Activated T-cell treated with anti-CD3 and anti-CD28 coated beads for 24 hours (primary cell): ENCODE results near the gene FSCB.
"Not testable (repeated sequence)": the region's sequence is repeated elsewhere in the genome, so short reads cannot be mapped to it uniquely, and the experiment has no call there.

Source experiments
- DNase-seq: peaks from one replicate; pipeline ENCODE4 v3.0.0-alpha.2; 2020; ENCODE audit warnings: low read depth

The FSCB gene

GRCh38 chr14:44507183-44507582 lies at the start of gene FSCB:
FSCB (minus strand) TSS chr14:44507283; CDS start chr14:44506987, 296 bp downstream.
- no peak for DNase-seq

DNA sequence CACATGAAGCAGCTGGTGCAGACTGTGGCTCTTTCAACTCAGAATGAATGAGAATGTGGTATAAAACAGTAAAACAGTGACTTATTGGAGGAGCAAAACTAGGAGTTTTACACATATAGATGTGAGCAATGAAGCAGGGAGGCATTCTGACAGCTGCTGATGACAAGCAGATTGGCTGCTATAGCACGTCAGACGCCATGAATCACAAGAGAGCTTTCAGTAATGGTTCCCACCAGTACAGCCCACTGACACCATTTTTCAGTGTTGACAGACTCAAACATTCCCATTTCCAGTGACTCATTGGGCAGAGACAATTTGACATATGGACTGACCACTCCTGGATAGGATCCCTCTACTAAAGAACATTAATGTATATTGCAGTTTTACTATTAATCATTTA lies 24.6 kb upstream of the FSCB start:
- DNase-seq = no peak

GRCh38 chr14:44530475-44530874 lies 23.4 kb upstream of the FSCB start:
- no peak for DNase-seq

DNA sequence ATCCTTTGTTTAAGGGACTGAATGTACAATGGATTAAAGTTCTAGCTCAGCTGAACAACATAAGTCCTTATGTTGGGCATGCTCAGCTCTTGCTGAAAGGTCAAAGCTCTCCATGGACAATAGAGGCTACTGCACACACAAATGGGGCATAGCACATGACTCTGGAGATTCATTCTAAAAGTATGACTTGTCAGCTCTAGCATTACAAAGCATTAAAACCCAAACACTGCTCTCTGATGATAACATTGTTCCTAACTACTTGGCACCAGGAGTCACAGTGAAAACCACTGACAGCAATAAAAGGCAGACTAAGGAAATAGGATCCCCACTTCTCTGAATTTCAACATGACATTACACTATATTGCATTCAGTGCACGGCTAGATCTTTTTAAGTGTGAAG lies 21.9 kb upstream of the FSCB start:
- DNase-seq = no peak

GRCh38 chr14:44528180-44528579 lies 21.1 kb upstream of the FSCB start:
- no peak for DNase-seq

DNA sequence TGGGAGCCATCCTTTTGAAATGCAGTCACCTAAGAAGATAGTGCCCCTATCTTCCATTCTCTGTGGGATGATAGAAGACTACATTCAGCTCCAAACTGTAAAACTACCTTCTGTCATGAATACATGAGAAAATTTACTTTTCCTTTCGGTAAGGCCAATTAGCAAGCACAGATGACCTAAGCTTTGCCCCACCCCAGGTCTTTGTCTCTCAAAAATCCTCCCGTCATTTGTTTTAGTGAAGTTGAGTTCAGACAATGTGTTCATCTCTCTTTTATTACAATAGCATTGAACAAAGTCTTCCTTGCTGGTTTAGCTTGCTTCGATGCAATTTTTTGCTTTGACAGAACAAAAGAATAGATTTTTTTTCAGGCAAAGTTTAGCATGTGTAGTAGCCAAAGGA lies 18.2 kb upstream of the FSCB start:
- no peak for DNase-seq

- not testable (repeated sequence) for DNase-seq
Measured at GRCh38 chr14:44515668-44516067, 8.6 kb upstream of the FSCB start.

- no peak for DNase-seq
Measured at GRCh38 chr14:44508834-44509233, 1.8 kb upstream of the FSCB start.

GRCh38 chr14:44505588-44505987 lies 1.5 kb downstream of the FSCB start:
- no peak for DNase-seq

DNA sequence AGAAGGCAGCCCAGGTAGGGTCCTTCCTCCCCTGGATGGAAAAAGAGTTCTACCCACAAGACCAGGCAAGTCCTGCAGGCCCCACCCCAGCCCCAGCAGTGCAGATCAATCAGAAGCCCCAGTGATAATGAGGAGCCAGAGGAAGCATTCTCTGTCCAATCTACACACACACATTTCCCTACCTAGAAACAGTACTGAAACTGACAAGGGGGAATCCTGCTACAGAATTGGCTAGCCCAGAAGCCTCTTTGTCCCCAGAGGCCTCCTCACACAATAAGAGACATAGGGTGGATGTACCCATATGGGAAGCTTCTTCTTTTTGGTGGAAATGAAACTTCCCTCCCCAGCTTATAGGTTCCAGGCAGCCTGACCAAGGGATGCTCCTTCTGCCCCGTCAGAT lies 9.9 kb downstream of the FSCB start:
- no peak for DNase-seq

DNA sequence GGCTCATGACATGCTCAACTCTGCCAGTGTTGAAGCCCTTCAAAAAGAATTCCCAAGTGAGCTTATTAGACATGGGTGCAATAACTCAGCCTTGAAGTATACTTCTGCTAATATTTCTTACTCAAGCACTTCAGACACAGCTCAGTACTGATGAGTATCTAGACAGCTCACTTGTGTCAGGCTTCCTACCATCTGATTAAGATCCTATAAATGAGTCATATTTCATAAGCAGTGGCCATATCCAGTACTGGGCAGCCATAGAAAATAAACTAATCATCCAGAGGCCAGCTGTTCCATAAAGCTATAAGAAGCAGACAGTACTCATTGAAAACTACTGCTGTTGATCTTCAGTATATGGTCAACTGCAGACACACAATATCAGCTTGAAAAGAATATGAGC lies 12.9 kb downstream of the FSCB start:
- DNase-seq = no peak

- DNase-seq = no peak
Measured at GRCh38 chr14:44490966-44491365, 16.1 kb downstream of the FSCB start.

DNA sequence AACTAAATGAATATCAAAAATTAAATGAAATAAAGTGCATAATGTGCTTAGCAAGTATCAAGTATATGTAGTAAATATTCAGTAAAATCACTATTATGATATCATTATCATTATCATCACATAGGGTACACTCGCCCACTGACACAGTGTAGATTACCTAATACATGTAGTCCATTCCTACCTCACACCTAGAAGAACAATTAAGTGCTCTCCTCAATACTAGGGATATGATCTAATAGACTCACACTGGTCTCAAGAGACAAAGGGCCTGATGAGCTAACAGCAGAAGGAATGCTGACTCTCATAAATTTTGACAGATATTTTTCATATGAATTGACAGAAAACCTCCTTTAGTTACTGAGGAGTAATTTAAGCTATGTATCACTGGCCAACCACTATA lies 29.1 kb downstream of the FSCB start:
- no peak for DNase-seq

- DNase-seq = no peak
Measured at GRCh38 chr14:44468771-44469170, 38.3 kb downstream of the FSCB start.

DNA sequence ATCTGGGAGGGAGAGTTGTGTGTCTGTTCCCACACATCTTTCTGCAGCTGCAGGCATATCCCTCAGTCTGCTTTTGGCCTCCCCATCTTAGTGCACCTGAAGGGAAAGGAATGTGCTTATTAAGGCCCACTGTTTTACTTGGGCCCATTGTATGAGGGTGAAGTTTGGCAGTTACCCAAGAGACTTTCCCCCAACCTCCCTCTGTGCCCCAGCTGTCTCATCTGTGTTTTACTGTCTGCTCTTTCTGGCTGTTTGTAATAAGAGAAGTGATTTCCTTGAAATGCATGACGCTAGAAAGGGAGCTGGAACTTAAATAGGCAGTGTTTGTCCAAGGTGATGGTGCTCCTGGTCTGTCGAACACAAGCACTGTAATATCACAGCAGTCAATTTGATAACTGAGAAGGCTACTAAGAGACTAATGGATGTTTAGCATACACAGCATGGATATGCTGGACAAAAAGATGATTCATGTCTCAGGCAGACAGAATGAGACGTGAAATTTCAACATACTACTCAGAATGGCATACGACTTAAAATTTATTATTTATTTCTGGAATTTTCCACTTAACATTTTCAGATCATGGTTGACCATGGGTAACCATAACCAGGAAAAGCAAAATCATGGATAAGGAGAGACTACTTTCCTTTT lies 43.6 kb downstream of the FSCB start:
- no peak for DNase-seq

DNA sequence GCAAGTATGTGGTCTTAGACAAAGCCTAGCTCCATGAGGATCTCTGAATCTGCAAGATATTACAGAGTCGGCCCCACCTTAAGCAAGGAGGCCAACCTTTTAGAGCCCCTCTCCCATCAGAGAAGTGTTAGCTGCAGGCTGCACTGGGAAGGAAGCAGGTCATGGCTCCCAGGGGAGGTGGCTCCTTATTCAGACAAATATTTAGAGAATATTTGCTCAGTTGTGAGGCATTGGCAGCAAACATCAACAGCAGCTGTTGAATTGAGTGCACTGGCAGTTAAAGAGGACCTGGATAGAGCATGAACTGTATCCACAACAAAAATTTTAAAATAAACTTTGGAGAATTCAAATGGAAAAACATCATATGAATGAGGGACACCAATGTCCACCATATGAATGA lies 44.7 kb downstream of the FSCB start:
- DNase-seq = no peak

- DNase-seq = no peak
Measured at GRCh38 chr14:44461811-44462210, 45.3 kb downstream of the FSCB start.
